Keratinocyte (primary cell): Measurements from ENCODE around the gene HEXB. TPM values are rescaled to one million over a fixed set of nuclear protein-coding genes. Genes with fewer than 3 reads are reported as not detected.

Source experiments
- DNase-seq: peaks from one replicate; pipeline ENCODE4 v3.0.0-alpha.2; 2011; ENCODE audit warnings: low read depth, missing footprints, low spot score
- FAIRE-seq: peaks from 2 replicates; lab custom pipeline; 2011; peaks lifted over from hg19 to GRCh38; lab: Jason Lieb, UNC
- H2AFZ ChIP-seq: 2 replicates; pipeline ENCODE4 v1.6.0; 2012; ENCODE audit warnings: low read length, control low read depth, inconsistent platforms; ENCODE audit not compliant: control insufficient read depth
- H3K27ac ChIP-seq: 2 replicates; pipeline ENCODE4 v1.5.1; 2011; ENCODE audit warnings: low read length; ENCODE audit not compliant: control insufficient read depth, insufficient read depth
- H3K27me3 ChIP-seq: 3 replicates; pipeline ENCODE4 v1.6.0; 2011; ENCODE audit warnings: low read length; ENCODE audit not compliant: control insufficient read depth, insufficient read depth; ENCODE audit errors: extremely low read depth
- H3K36me3 ChIP-seq, 2 experiments: 2 replicates in 1 of 2; 3 replicates in 1 of 2; pipeline ENCODE4 v1.5.1; 2011; ENCODE audit warnings: low read length in 2 of 2, mild to moderate bottlenecking in 1 of 2; ENCODE audit not compliant: control insufficient read depth in 2 of 2, insufficient read depth in 2 of 2; ENCODE audit errors: extremely low read depth in 1 of 2
- H3K4me1 ChIP-seq: 3 replicates; pipeline ENCODE4 v1.5.1; 2011; ENCODE audit warnings: low read length; ENCODE audit not compliant: control insufficient read depth, insufficient read depth; ENCODE audit errors: extremely low read depth
- H3K4me2 ChIP-seq: 3 replicates; pipeline ENCODE4 v1.6.0; 2011; ENCODE audit warnings: low read depth, low read length; ENCODE audit not compliant: control insufficient read depth, insufficient read depth; ENCODE audit errors: extremely low read depth
- H3K4me3 ChIP-seq, 3 experiments: fragments of 200-600 bp in 1 of 3; sonication (generic) in 1 of 3; 2 replicates in 2 of 3; 3 replicates in 1 of 3; pipeline ENCODE4 v1.5.1; 2011 to 2016; ENCODE audit warnings: low read length in 3 of 3, mild to moderate bottlenecking in 3 of 3, control low read depth in 2 of 3, inconsistent platforms in 1 of 3, low read depth in 1 of 3, mixed read lengths in 1 of 3, mixed run types in 1 of 3, moderate library complexity in 1 of 3; ENCODE audit not compliant: control insufficient read depth in 2 of 3, insufficient read depth in 2 of 3; ENCODE audit errors: extremely low read depth in 1 of 3
- H3K79me2 ChIP-seq: 2 replicates; pipeline ENCODE4 v1.6.0; 2012; ENCODE audit warnings: low read length; ENCODE audit not compliant: control insufficient read depth, insufficient read depth
- H3K9ac ChIP-seq: 3 replicates; pipeline ENCODE4 v1.6.0; 2011; ENCODE audit warnings: low read length; ENCODE audit not compliant: control insufficient read depth, insufficient read depth; ENCODE audit errors: extremely low read depth
- H3K9me1 ChIP-seq: 3 replicates; pipeline ENCODE4 v1.6.0; 2011; ENCODE audit warnings: low read length; ENCODE audit not compliant: control insufficient read depth, insufficient read depth; ENCODE audit errors: extremely low read depth
- H3K9me3 ChIP-seq: 2 replicates; pipeline ENCODE4 v1.5.1; 2012; ENCODE audit warnings: low read depth, low read length; ENCODE audit not compliant: control insufficient read depth
- H4K20me1 ChIP-seq: 3 replicates; pipeline ENCODE4 v1.6.0; 2011; ENCODE audit warnings: low read length; ENCODE audit not compliant: control insufficient read depth, insufficient read depth; ENCODE audit errors: extremely low read depth
- CTCF ChIP-seq, 3 experiments: IDR thresholded peaks in 1 of 3; conservative IDR thresholded peaks in 1 of 3; optimal IDR thresholded peaks in 1 of 3; 2 replicates in 2 of 3; 3 replicates in 1 of 3; pipeline versions ENCODE3 to v1.5.1; 2011; ENCODE audit warnings: low read length in 3 of 3, mild to moderate bottlenecking in 3 of 3, moderate library complexity in 2 of 3, control low read depth in 1 of 3, inconsistent platforms in 1 of 3; ENCODE audit not compliant: insufficient read depth in 2 of 3; ENCODE audit errors: extremely low read depth in 1 of 3
- EZH2 ChIP-seq: IDR thresholded peaks from one replicate; pipeline ENCODE4 v1.6.1; 2012; ENCODE audit warnings: inconsistent platforms, mild to moderate bottlenecking, low read length, moderate library complexity
- dilution Hi-C: fragments of 300-500 bp; cut with MboI; formaldehyde crosslinking; loops from one replicate; pipeline ENCODE4 v1.7.0; 2020; ENCODE audit warnings: low sequenced_read_pairs; ENCODE audit not compliant: extremely low pct_ligation_motif_present
- polyA plus RNA-seq, 5 experiments: library from polyadenylated mRNA; depleted of rRNA in 3 of 5; stranded (reverse) in 3 of 5; stranded (forward) in 1 of 5; unstranded in 1 of 5; fragments of >200 nt; gene quantifications; 1 replicate in 1 of 5; 2 replicates in 3 of 5; 3 replicates in 1 of 5; pipeline versions ENCODE4 v1.2.1 to v1.2.3, GENCODE V29; 2011 to 2012; ENCODE audit warnings: missing spikeins in 2 of 5, low read depth in 1 of 5, low replicate concordance in 1 of 5

HEXB gene
- polyA plus RNA-seq, 1 donor (not counting 4 experiments of a cell fraction or from before 2014, with no cell fraction given), result 192 TPM

GRCh38 chr5:74638970-74639806, 45.8 kb upstream of the HEXB start:
- peaks cover 62% of the 10 kb centered on the region for H3K79me2 ChIP-seq
- H3K9ac ChIP-seq, result peak overlapping the region; percentile 94
- H2AFZ ChIP-seq, result no peak overlapping the region
- H3K9me3 ChIP-seq, result no peaks in the 10 kb centered on the region
- TF ChIP-seq CTCF (optimal IDR thresholded peaks at IDR 0.05 in 1 of 3, IDR thresholded peaks at IDR 0.05 in 1 of 3, conservative IDR thresholded peaks at IDR 0.05 in 1 of 3; ENCODE audit: extremely low read depth in 1 of 3, insufficient read depth in 2 of 3, low read length in 3 of 3) (no peak), EZH2 (no peak)
- H3K9me1 ChIP-seq, result peaks cover 4% of the 10 kb centered on the region
- H3K4me2 ChIP-seq, result peak overlapping the region; percentile 91
- peaks cover 17 to 31% of the 10 kb centered on the region in 2 experiments for H3K36me3 ChIP-seq
- no peaks in the 10 kb centered on the region for H3K27me3 ChIP-seq
- FAIRE-seq (no peak), DNase-seq (no peak)
- peaks cover 35% of the 10 kb centered on the region for H4K20me1 ChIP-seq
- peak overlapping the region; percentile 82 for H3K27ac ChIP-seq
- H3K4me3 ChIP-seq, result peak overlapping the region; percentile 84 to 98 (median 87)
- H3K4me1 ChIP-seq, result peaks cover 73% of the 10 kb centered on the region
- dilution Hi-C loops, result no loop called here

- H3K4me1 ChIP-seq, result peaks cover 66% of the 10 kb centered on the region
- H3K27ac ChIP-seq, result peak overlapping the region; percentile 82
- peaks cover 31% of the 10 kb centered on the region for H4K20me1 ChIP-seq
- FAIRE-seq, result no peak
- peak in 1 of 3 experiments; percentile 35 for TF ChIP-seq CTCF (optimal IDR thresholded peaks at IDR 0.05 in 1 of 3, IDR thresholded peaks at IDR 0.05 in 1 of 3, conservative IDR thresholded peaks at IDR 0.05 in 1 of 3; ENCODE audit: extremely low read depth in 1 of 3, insufficient read depth in 2 of 3, low read length in 3 of 3)
- no peak for TF ChIP-seq EZH2
- no peaks in the 10 kb centered on the region for H3K9me3 ChIP-seq
- dilution Hi-C loops, result no loop called here
- no peak for DNase-seq
- H3K27me3 ChIP-seq, result no peaks in the 10 kb centered on the region
- peak overlapping the region; percentile 94 for H3K9ac ChIP-seq
- H3K79me2 ChIP-seq, result peaks cover 56% of the 10 kb centered on the region
- H3K9me1 ChIP-seq, result peaks cover 4% of the 10 kb centered on the region
- H3K4me2 ChIP-seq, result peak overlapping the region; percentile 91
- H3K36me3 ChIP-seq, result peaks cover 11 to 24% of the 10 kb centered on the region in 2 experiments
- H2AFZ ChIP-seq, result no peak overlapping the region
- peak overlapping the region; percentile 84 to 98 (median 87) for H3K4me3 ChIP-seq
Observed at GRCh38 chr5:74639807-74640449, 45.1 kb upstream of the HEXB start.
